HEK293 (cell line): ENCODE results near the gene CARMIL3.

Experiments used
- CTCF ChIA-PET: fragments of 350-600 bp; formaldehyde crosslinking; extraction: SDS; loops from one replicate; lab custom pipeline; 2021; ENCODE audit warnings: antibody characterized with exemption; lab: Yijun Ruan, JAX
- POLR2A ChIA-PET: fragments of 300-600 bp; formaldehyde crosslinking; extraction: SDS; loops from one replicate; lab custom pipeline; 2020; ENCODE audit warnings: antibody characterized with exemption, inconsistent platforms; lab: Yijun Ruan, JAX
- H3K27ac ChIP-seq: fragments of 200-500 bp; sonication (Bioruptor generic); 2 replicates; pipeline ENCODE4 v1.5.1; 2014; ENCODE audit warnings: low read depth, low read length, control low read depth, inconsistent platforms; ENCODE audit errors: extremely low read depth
- H3K36me3 ChIP-seq, 2 experiments: fragments of 200-500 bp in 1 of 2; sonication (Bioruptor generic) in 1 of 2; 1 replicate in 1 of 2; 2 replicates in 1 of 2; pipeline ENCODE4 v1.5.1; 2014 to 2017; ENCODE audit warnings: inconsistent platforms in 2 of 2, low read length in 2 of 2; ENCODE audit not compliant: control insufficient read depth in 2 of 2, insufficient read depth in 1 of 2
- H3K4me1 ChIP-seq: fragments of 200-500 bp; sonication (Bioruptor generic); 2 replicates; pipeline ENCODE4 v1.5.1; 2014; ENCODE audit warnings: mild to moderate bottlenecking, low read length, inconsistent platforms; ENCODE audit not compliant: control insufficient read depth, insufficient read depth
- H3K4me3 ChIP-seq: 2 replicates; pipeline ENCODE4 v1.5.1; 2011; ENCODE audit warnings: low read depth, mild to moderate bottlenecking, control low read depth, low read length, moderate library complexity
- H3K9me3 ChIP-seq: fragments of 200-500 bp; sonication (Bioruptor generic); 2 replicates; pipeline ENCODE4 v1.5.1; 2014; ENCODE audit warnings: low read depth, low read length, inconsistent platforms; ENCODE audit not compliant: control insufficient read depth, insufficient read depth
- KLF16 ChIP-seq: fragments of 450-650 bp; formaldehyde crosslinking; IDR thresholded peaks from 2 replicates; pipeline ENCODE4 v1.5.1; 2017; ENCODE audit warnings: missing biosample characterization, missing genetic modification characterization
- SP3 ChIP-seq: fragments of 450-650 bp; formaldehyde crosslinking; IDR thresholded peaks from 2 replicates; pipeline ENCODE4 v1.5.1; 2016; ENCODE audit warnings: missing biosample characterization, missing genetic modification characterization
- SP7 ChIP-seq: fragments of 450-650 bp; formaldehyde crosslinking; IDR thresholded peaks from 2 replicates; pipeline ENCODE4 v1.5.1; 2016; ENCODE audit warnings: missing biosample characterization, missing genetic modification characterization
- ZBTB20 ChIP-seq: fragments of 450-650 bp; formaldehyde crosslinking; IDR thresholded peaks from 2 replicates; pipeline ENCODE4 v1.5.1; 2016; ENCODE audit warnings: missing biosample characterization, missing genetic modification characterization
- ZEB2 ChIP-seq: fragments of 450-650 bp; formaldehyde crosslinking; IDR thresholded peaks from 2 replicates; pipeline ENCODE4 v1.5.1; 2016; ENCODE audit warnings: missing biosample characterization, missing genetic modification characterization
- ZIC2 ChIP-seq: fragments of 450-650 bp; formaldehyde crosslinking; IDR thresholded peaks from 2 replicates; pipeline ENCODE4 v1.5.1; 2016; ENCODE audit warnings: missing biosample characterization, missing genetic modification characterization
- ZNF211 ChIP-seq: fragments of 450-650 bp; formaldehyde crosslinking; IDR thresholded peaks from 2 replicates; pipeline ENCODE4 v1.5.1; 2016; ENCODE audit warnings: low read depth, missing biosample characterization, missing genetic modification characterization
- ZNF324 ChIP-seq: fragments of 450-650 bp; formaldehyde crosslinking; IDR thresholded peaks from 2 replicates; pipeline ENCODE4 v1.5.1; 2016; ENCODE audit warnings: missing biosample characterization, missing genetic modification characterization
- ZNF350 ChIP-seq: fragments of 450-650 bp; formaldehyde crosslinking; IDR thresholded peaks from 2 replicates; pipeline ENCODE4 v1.5.0; 2017; ENCODE audit warnings: missing biosample characterization, mild to moderate bottlenecking, missing genetic modification characterization
- ZNF391 ChIP-seq: fragments of 450-650 bp; formaldehyde crosslinking; IDR thresholded peaks from 2 replicates; pipeline ENCODE4 v1.5.1; 2016; ENCODE audit warnings: low read depth, missing biosample characterization, missing genetic modification characterization, borderline replicate concordance
- ZNF394 ChIP-seq: fragments of 450-650 bp; formaldehyde crosslinking; IDR thresholded peaks from 2 replicates; pipeline ENCODE4 v1.5.1; 2016; ENCODE audit warnings: missing biosample characterization, missing genetic modification characterization, mild to moderate bottlenecking, moderate library complexity, borderline replicate concordance
- ZNF423 ChIP-seq: fragments of 450-650 bp; formaldehyde crosslinking; IDR thresholded peaks from 2 replicates; pipeline ENCODE4 v1.5.1; 2016; ENCODE audit warnings: missing biosample characterization, missing genetic modification characterization
- ZNF48 ChIP-seq: fragments of 450-650 bp; formaldehyde crosslinking; IDR thresholded peaks from 2 replicates; pipeline ENCODE4 v1.5.1; 2016; ENCODE audit warnings: missing biosample characterization, missing genetic modification characterization
- ZNF544 ChIP-seq: fragments of 450-650 bp; formaldehyde crosslinking; IDR thresholded peaks from 2 replicates; pipeline ENCODE4 v1.5.0; 2017; ENCODE audit warnings: missing biosample characterization, missing genetic modification characterization
- ZNF558 ChIP-seq: fragments of 450-650 bp; formaldehyde crosslinking; IDR thresholded peaks from 2 replicates; pipeline ENCODE4 v1.5.1; 2016; ENCODE audit warnings: missing biosample characterization, missing genetic modification characterization
- ZNF596 ChIP-seq: fragments of 450-650 bp; IDR thresholded peaks from 2 replicates; pipeline ENCODE4 v1.5.0; 2018; ENCODE audit warnings: missing biosample characterization, mild to moderate bottlenecking, missing genetic modification characterization, moderate library complexity
- ZNF600 ChIP-seq: fragments of 450-650 bp; formaldehyde crosslinking; IDR thresholded peaks from 2 replicates; pipeline ENCODE4 v1.5.1; 2016; ENCODE audit warnings: missing biosample characterization, missing genetic modification characterization
- ZNF654 ChIP-seq: fragments of 450-650 bp; formaldehyde crosslinking; IDR thresholded peaks from 2 replicates; pipeline ENCODE4 v1.5.1; 2016; ENCODE audit warnings: low read depth, missing biosample characterization, missing genetic modification characterization
- TF ChIP-seq, protein P1 (sequence below): fragments of 450-650 bp; formaldehyde crosslinking; IDR thresholded peaks from 2 replicates; pipeline ENCODE4 v1.5.1; 2016; ENCODE audit warnings: missing biosample characterization, missing genetic modification characterization
- TF ChIP-seq, protein P2 (sequence below): fragments of 450-650 bp; formaldehyde crosslinking; IDR thresholded peaks from 2 replicates; pipeline ENCODE4 v1.5.1; 2016; ENCODE audit warnings: missing biosample characterization, missing genetic modification characterization

Gene CARMIL3

DNA sequence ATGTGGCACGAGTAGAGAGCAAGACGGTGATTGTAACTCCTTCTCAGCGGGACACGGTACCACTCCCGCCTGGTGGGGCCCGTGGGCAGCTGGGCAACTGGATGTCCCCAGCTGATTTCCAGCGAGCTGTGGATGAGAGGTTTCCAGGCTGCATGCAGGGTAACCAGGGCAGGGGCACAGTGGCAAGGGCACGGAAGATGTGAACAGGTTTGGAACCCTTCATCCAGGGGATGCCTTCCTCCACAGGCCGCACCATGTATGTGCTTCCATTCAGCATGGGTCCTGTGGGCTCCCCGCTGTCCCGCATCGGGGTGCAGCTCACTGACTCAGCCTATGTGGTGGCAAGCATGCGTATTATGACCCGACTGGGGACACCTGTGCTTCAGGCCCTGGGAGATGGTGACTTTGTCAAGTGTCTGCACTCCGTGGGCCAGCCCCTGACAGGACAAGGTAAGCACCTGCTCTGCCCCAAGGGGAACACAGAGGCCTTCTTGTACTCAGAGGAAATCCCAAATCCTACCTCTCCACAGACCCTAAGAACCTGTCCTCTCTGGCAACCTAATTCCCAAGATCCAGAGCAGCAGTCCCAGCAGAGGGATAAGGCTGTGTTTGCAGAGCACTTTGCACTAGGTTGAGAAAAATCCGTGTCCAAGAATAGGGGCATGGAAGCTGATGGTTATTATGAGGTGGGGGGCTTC, 46.6 kb downstream of the CARMIL3 start:
- Histone ChIP-seq H3K9me3 (no peaks in the 10 kb centered on the region), H3K36me3 (peaks cover 0 to 52% of the 10 kb centered on the region in 2 experiments; a peak in 2 of 3 replicates), H3K27ac (no peak overlapping the region), H3K4me3 (no peak overlapping the region), H3K4me1 (peaks cover 3% of the 10 kb centered on the region; the same call in 1 of the 2 replicates)
- TF ChIP-seq ZNF596 (tag by site-specific recombination) = no peak
- TF ChIP-seq ZIC2 (tag by site-specific recombination) = peak; percentile 10; the same call in 1 of the 2 replicates
- ChIA-PET CTCF (interaction anchor here (3.0 to 9.4 kb wide), 2 partner anchors 9 to 40 kb away, joined by 20 to 145 read pairs; no protein-coding TSS in a partner anchor), POLR2A (interaction anchor here (0.8 to 1.9 kb wide), 3 partner anchors 12 to 38 kb away, joined by 3 to 6 read pairs (median 6); partner anchors contain the start of genes DCAF11, NRL and PSME1)

DNA sequence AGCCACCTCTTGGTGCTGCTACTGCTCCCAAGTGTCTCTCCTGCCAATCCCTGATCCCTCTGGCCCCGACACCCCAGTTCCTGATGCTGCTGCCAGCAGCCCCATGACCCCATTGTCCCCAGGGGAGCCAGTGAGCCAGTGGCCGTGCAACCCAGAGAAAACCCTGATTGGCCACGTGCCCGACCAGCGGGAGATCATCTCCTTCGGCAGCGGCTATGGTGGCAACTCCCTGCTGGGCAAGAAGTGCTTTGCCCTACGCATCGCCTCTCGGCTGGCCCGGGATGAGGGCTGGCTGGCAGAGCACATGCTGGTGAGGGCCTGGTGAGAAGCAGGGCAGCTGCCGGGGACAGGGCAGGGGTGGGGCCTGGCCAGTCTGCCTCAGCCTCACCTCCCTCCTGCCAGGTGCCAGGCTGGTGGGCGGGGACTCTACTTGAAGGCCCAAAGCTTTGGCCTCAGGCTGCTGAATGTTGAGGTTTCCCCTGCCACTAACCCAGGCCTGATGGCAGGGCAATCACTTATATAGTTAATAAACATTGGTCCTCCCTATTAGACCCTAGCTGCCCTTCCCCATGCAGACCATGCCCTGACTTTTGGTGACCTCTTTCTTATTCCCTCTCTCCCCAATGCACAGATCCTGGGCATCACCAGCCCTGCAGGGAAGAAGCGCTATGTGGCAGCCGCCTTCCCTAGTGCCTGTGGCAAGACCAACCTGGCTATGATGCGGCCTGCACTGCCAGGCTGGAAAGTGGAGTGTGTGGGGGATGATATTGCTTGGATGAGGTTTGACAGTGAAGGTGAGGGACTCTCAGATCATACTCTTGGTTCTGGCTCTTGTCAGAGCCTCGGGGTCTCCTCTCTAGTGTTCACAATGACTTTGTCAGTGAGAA, 47.4 kb downstream of the CARMIL3 start:
- ChIA-PET CTCF (interaction anchor here (1.1 to 3.0 kb wide), 4 partner anchors 10 to 62 kb away, joined by 3 to 20 read pairs (median 10); partner anchors contain the start of gene IRF9), POLR2A (interaction anchor here (1.6 to 1.9 kb wide), 2 partner anchors 15 kb away, joined by 4 to 6 read pairs; partner anchors contain the start of genes DCAF11 and NRL)
- Histone ChIP-seq H3K4me1 (no peaks in the 10 kb centered on the region), H3K4me3 (no peak overlapping the region), H3K9me3 (no peaks in the 10 kb centered on the region), H3K27ac (no peak overlapping the region), H3K36me3 (peaks cover 0 to 59% of the 10 kb centered on the region in 2 experiments; a peak in 2 of 3 replicates)
- no peak for TF ChIP-seq ZNF654 (tag by site-specific recombination)
- no peak for TF ChIP-seq ZNF324 (tag by site-specific recombination)
- no peak for TF ChIP-seq SP7 (tag by site-specific recombination)
- peak; percentile 98 for TF ChIP-seq ZIC2 (tag by site-specific recombination)
- no peak for TF ChIP-seq ZNF544 (tag by site-specific recombination)

DNA sequence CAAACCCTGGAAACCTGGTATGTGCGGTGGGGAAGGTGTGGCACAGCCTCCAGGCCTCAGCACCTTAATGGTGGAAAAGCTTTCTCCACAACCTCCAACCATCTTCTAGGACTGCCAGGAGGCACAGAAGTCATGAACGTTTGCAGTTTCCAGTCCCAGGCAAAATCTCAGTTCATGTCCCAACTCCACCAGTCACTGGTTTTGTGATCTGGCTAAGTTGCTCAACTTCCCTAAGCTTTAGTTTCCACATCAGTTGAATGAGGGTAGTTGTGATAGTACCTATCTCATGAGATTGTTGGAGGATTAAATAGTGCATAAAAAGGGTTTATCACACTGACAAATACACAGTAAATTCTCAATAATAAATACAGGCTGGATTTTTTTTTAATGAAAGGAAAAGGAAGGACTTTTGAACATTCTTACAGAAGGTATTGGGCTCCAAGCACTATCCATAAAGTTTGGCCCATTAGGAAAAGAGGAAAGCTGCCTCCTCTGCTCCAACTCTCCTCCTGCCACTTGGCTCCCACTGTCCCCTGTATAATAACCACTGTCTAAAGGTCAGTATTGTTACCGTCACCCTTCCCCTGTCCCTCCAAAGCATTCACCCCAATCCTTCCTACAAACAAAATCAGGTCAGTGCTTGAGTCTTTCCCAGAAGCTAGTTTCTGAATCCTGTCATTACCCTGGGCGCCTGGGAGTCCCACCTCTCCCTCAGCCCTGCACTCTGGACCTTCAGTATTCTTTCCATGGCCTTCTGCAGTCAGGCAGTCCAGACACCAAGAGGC, 48.6 kb downstream of the CARMIL3 start:
- no peak overlapping the region for H3K27ac ChIP-seq
- H3K4me3 ChIP-seq = no peak overlapping the region
- POLR2A ChIA-PET = interaction anchor here (1.6 kb wide), 1 partner anchor 14 kb away, joined by 4 read pairs; the partner anchor contains the start of genes DCAF11 and NRL
- TF ChIP-seq ZNF558 (tag by site-specific recombination) = no peak
- no peak for TF ChIP-seq SP3 (tag by site-specific recombination)
- no peak for TF ChIP-seq ZNF48 (tag by site-specific recombination)
- no peak for TF ChIP-seq ZNF350
- no peak for TF ChIP-seq ZBTB20 (tag by site-specific recombination)
- TF ChIP-seq ZNF391 (tag by site-specific recombination) = no peak
- TF ChIP-seq, protein P1, sequence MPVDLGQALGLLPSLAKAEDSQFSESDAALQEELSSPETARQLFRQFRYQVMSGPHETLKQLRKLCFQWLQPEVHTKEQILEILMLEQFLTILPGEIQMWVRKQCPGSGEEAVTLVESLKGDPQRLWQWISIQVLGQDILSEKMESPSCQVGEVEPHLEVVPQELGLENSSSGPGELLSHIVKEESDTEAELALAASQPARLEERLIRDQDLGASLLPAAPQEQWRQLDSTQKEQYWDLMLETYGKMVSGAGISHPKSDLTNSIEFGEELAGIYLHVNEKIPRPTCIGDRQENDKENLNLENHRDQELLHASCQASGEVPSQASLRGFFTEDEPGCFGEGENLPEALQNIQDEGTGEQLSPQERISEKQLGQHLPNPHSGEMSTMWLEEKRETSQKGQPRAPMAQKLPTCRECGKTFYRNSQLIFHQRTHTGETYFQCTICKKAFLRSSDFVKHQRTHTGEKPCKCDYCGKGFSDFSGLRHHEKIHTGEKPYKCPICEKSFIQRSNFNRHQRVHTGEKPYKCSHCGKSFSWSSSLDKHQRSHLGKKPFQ = no peak
- TF ChIP-seq KLF16 (tag by site-specific recombination) = no peak
- no peak for TF ChIP-seq ZNF394 (tag by site-specific recombination)
- no peak for TF ChIP-seq ZNF423
- no peak for TF ChIP-seq ZNF211 (tag by site-specific recombination)
- TF ChIP-seq, protein P2, sequence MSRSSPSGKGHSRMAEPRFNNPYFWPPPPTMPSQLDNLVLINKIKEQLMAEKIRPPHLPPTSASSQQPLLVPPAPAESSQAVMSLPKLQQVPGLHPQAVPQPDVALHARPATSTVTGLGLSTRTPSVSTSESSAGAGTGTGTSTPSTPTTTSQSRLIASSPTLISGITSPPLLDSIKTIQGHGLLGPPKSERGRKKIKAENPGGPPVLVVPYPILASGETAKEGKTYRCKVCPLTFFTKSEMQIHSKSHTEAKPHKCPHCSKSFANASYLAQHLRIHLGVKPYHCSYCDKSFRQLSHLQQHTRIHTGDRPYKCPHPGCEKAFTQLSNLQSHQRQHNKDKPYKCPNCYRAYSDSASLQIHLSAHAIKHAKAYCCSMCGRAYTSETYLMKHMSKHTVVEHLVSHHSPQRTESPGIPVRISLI (tag by site-specific recombination) = no peak
- no peak for TF ChIP-seq ZEB2 (tag by site-specific recombination)
- TF ChIP-seq ZNF600 (tag by site-specific recombination) = no peak
- CTCF ChIA-PET = interaction anchor here (1.1 to 2.1 kb wide), 3 partner anchors 9 to 60 kb away, joined by 3 to 13 read pairs (median 7); partner anchors contain the start of gene IRF9
- no peaks in the 10 kb centered on the region for H3K9me3 ChIP-seq
- H3K4me1 ChIP-seq = no peaks in the 10 kb centered on the region
- H3K36me3 ChIP-seq = peaks cover 0 to 59% of the 10 kb centered on the region in 2 experiments; a peak in 2 of 3 replicates
